Measurements from ENCODE around the gene EIPR1. TPM values are rescaled to one million over a fixed set of nuclear protein-coding genes. Genes with fewer than 3 reads are reported as not detected.

The EIPR1 gene
- total and polyA plus RNA-seq, 10 of the 15 experiments (the other 5 are each of a cell fraction or from before 2014, with no cell fraction given), result 23.6 to 61.2 (median 42.2) TPM

GRCh38 chr2:3426615-3427014, 49.0 kb upstream of the EIPR1 start (continued):
- TF ChIP-seq BRCA1 (IDR thresholded peaks at IDR 0.05; ENCODE audit: low read depth, low read length), result no peak
- no peak for TF ChIP-seq BCLAF1 (IDR thresholded peaks at IDR 0.05)

- Histone ChIP-seq H3K27ac (ENCODE audit: control insufficient read depth, insufficient read depth) (no peak overlapping the region), H3K4me1 (ENCODE audit: control insufficient read depth, insufficient read depth, low read length) (peaks cover 12% of the 10 kb centered on the region), H3K27me3 (replicated peaks in 1 of 2; ENCODE audit: control insufficient read depth in 2 of 2, insufficient read depth in 2 of 2, low read length in 1 of 2) (no peaks in the 10 kb centered on the region), H4K20me1 (ENCODE audit: control insufficient read depth, insufficient read depth) (peaks cover 4% of the 10 kb centered on the region; the same call in 1 of the 2 replicates), H3K79me2 (ENCODE audit: control insufficient read depth, insufficient read depth, low read length) (no peaks in the 10 kb centered on the region), H2AFZ (ENCODE audit: control insufficient read depth, low read depth, low read length) (no peak overlapping the region), H3K9ac (ENCODE audit: control insufficient read depth, insufficient read depth, low read length) (no peak overlapping the region), H3K4me2 (ENCODE audit: control insufficient read depth, insufficient read depth) (no peak overlapping the region), H3K36me3 (ENCODE audit: control insufficient read depth in 2 of 2, insufficient read depth in 2 of 2, low read length in 1 of 2) (peaks cover 5 to 31% of the 10 kb centered on the region in 2 experiments), H3K9me3 (replicated peaks; ENCODE audit: control insufficient read depth, insufficient read depth, low read length) (no peaks in the 10 kb centered on the region; the same call in 2 of the 3 replicates), H3K4me3 (no peak overlapping the region)
- no TSS peak for BruUV-seq (replicated peaks)
- SMC1A ChIA-PET (ENCODE audit: uncharacterized antibody, unreplicated experiment), result interaction anchor here (0.6 to 4.6 kb wide), 9 partner anchors 10 to 237 kb away, joined by 3 to 28 read pairs (median 7); partner anchors contain the start of gene RNASEH1
- 87% methylated on average over 9 of the region's 9 CpGs for WGBS (ENCODE audit: insufficient coverage, insufficient replicate concordance, low lambda C conversion rate, missing lambda C conversion rate)
- CTCF ChIA-PET, result interaction anchor here (0.9 to 3.5 kb wide), 22 partner anchors 10 to 241 kb away, joined by 3 to 46 read pairs (median 6); partner anchors contain the start of genes EIPR1 and TRAPPC12
- DNase-seq (ENCODE audit: low read depth, low spot score) (no peak), ATAC-seq (no peak; the same call in 2 of the 3 replicates), FAIRE-seq (no peak)
- intact Hi-C loops (cut with micrococcal nuclease; ENCODE audit: unreplicated experiment), result loop anchor here (1.0 kb wide), 2 partner anchors 38 to 227 kb away; no protein-coding TSS in a partner anchor
- POLR2A ChIA-PET, result no interaction called here
- no peak for TF ChIP-seq MEF2B (IDR thresholded peaks at IDR 0.05; ENCODE audit: partially characterized antibody, poor library complexity, severe bottlenecking)
- no peak for TF ChIP-seq SIX5 (IDR thresholded peaks at IDR 0.05; ENCODE audit: low read depth, low read length, severe bottlenecking)
- TF ChIP-seq IKZF1 (conservative IDR thresholded peaks at IDR 0.05), result no peak
- TF ChIP-seq SREBF2 (IDR thresholded peaks at IDR 0.05; ENCODE audit: low read length), result no peak
- TF ChIP-seq EP300 (IDR thresholded peaks at IDR 0.05; ENCODE audit: borderline replicate concordance in 1 of 2, control insufficient read depth in 1 of 2, low read depth in 2 of 2, low read length in 2 of 2), result no peak
- no peak for TF ChIP-seq RCOR1 (conservative IDR thresholded peaks at IDR 0.05; ENCODE audit: low read depth, low read length)
- no peak for TF ChIP-seq RAD21 (IDR thresholded peaks at IDR 0.05; ENCODE audit: insufficient read depth, low read depth, low read length)
- TF ChIP-seq CREB1 (IDR thresholded peaks at IDR 0.05; ENCODE audit: low read depth), result no peak
- TF ChIP-seq MTA3 (IDR thresholded peaks at IDR 0.05; ENCODE audit: borderline replicate concordance, low read length), result no peak
- no peak for TF ChIP-seq SPI1 (IDR thresholded peaks at IDR 0.05; ENCODE audit: borderline replicate concordance, insufficient read depth, low read depth, low read length)
- RAD21 ChIA-PET (ENCODE audit: unreplicated experiment), result interaction anchor here (2.7 to 2.8 kb wide), 2 partner anchors 38 to 228 kb away, joined by 9 to 21 read pairs; no protein-coding TSS in a partner anchor
- in situ Hi-C loops (cut with MboI), result no loop called here
These were observed 46.7 kb upstream of the EIPR1 start for GRCh38 chr2:3424171-3424795.
